K562 (cell line): ENCODE measurements around the gene PTGIS. TPM values are rescaled to one million over a fixed set of nuclear protein-coding genes. Genes with fewer than 3 reads are reported as not detected.

ENCODE experiments used
- FOXK1 ChIP-seq: sonication (generic); formaldehyde crosslinking; IDR thresholded peaks from 2 replicates; pipeline ENCODE4 v1.8.0; 2022; ENCODE audit warnings: missing genetic modification reagents, mild to moderate bottlenecking, borderline replicate concordance
- LCOR ChIP-seq: sonication (generic); formaldehyde crosslinking; IDR thresholded peaks from 2 replicates; pipeline ENCODE4 v1.8.0; 2022; ENCODE audit warnings: mild to moderate bottlenecking, missing genetic modification reagents
- MLLT1 ChIP-seq, 2 experiments: fragments of 450-650 bp; IDR thresholded peaks; 2 replicates each; pipeline ENCODE4 v1.6.1; 2016
- PHB ChIP-seq: fragments of 250-450 bp; sonication (Bioruptor Pico); IDR thresholded peaks from 2 replicates; pipeline ENCODE4 v1.5.0; 2021
- SMAD1 ChIP-seq: fragments of 150-350 bp; IDR thresholded peaks from 2 replicates; pipeline ENCODE4 v1.6.1; 2014; ENCODE audit warnings: low read length, low read depth; ENCODE audit not compliant: partially characterized antibody
- ZFX ChIP-seq: sonication (generic); formaldehyde crosslinking; IDR thresholded peaks from 2 replicates; pipeline ENCODE4 v1.8.0; 2022; ENCODE audit warnings: mild to moderate bottlenecking, missing genetic modification reagents, moderate library complexity
- polyA plus RNA-seq, 8 experiments: library from polyadenylated mRNA; depleted of rRNA in 4 of 8; stranded (reverse) in 5 of 8; unstranded in 3 of 8; fragments of >200 nt; fragmentation: Nextera tagmentation in 2 of 8; fragmentation: Illumina TruSeq in 1 of 8; extraction: Ambion mirVana in 2 of 8; extraction: Trizol in 1 of 8; gene quantifications; 2 replicates each; pipeline versions ENCODE4 v1.2.1 to v1.2.3, GENCODE V29; 2011 to 2014; ENCODE audit warnings: inconsistent platforms in 1 of 8, missing spikeins in 1 of 8
- total RNA-seq, 7 experiments: library from RNA; depleted of rRNA in 6 of 7; stranded (reverse); fragments of >200 nt in 6 of 7; fragmentation: Illumina TruSeq in 2 of 7; extraction: Trizol in 2 of 7; gene quantifications; 2 replicates each; pipeline versions ENCODE4 v1.2.1 to v1.2.3, GENCODE V29; 2011 to 2021; ENCODE audit warnings: low replicate concordance in 1 of 7
- TF ChIP-seq, protein P1 (sequence below): sonication (generic); formaldehyde crosslinking; IDR thresholded peaks from 2 replicates; pipeline ENCODE4 v1.8.0; 2023; ENCODE audit warnings: missing genetic modification reagents, mild to moderate bottlenecking, borderline replicate concordance
- TF ChIP-seq, protein P2 (sequence below), 2 experiments: fragments of 450-650 bp; IDR thresholded peaks; 2 replicates each; pipeline ENCODE4 v1.6.1; 2016; ENCODE audit warnings: mild to moderate bottlenecking in 2 of 2, borderline replicate concordance in 1 of 2, low read depth in 1 of 2, moderate library complexity in 1 of 2
- TF ChIP-seq, protein P3 (sequence below): fragments of 250-450 bp; sonication (Bioruptor Pico); IDR thresholded peaks from 2 replicates; pipeline ENCODE4 v1.8.0; 2022; ENCODE audit warnings: inconsistent platforms, mild to moderate bottlenecking, moderate library complexity, borderline replicate concordance

Gene PTGIS
- total and polyA plus RNA-seq, 9 of the 15 experiments (the other 6 are each of a cell fraction or from before 2014, with no cell fraction given) = not detected

- TF ChIP-seq, protein P1, sequence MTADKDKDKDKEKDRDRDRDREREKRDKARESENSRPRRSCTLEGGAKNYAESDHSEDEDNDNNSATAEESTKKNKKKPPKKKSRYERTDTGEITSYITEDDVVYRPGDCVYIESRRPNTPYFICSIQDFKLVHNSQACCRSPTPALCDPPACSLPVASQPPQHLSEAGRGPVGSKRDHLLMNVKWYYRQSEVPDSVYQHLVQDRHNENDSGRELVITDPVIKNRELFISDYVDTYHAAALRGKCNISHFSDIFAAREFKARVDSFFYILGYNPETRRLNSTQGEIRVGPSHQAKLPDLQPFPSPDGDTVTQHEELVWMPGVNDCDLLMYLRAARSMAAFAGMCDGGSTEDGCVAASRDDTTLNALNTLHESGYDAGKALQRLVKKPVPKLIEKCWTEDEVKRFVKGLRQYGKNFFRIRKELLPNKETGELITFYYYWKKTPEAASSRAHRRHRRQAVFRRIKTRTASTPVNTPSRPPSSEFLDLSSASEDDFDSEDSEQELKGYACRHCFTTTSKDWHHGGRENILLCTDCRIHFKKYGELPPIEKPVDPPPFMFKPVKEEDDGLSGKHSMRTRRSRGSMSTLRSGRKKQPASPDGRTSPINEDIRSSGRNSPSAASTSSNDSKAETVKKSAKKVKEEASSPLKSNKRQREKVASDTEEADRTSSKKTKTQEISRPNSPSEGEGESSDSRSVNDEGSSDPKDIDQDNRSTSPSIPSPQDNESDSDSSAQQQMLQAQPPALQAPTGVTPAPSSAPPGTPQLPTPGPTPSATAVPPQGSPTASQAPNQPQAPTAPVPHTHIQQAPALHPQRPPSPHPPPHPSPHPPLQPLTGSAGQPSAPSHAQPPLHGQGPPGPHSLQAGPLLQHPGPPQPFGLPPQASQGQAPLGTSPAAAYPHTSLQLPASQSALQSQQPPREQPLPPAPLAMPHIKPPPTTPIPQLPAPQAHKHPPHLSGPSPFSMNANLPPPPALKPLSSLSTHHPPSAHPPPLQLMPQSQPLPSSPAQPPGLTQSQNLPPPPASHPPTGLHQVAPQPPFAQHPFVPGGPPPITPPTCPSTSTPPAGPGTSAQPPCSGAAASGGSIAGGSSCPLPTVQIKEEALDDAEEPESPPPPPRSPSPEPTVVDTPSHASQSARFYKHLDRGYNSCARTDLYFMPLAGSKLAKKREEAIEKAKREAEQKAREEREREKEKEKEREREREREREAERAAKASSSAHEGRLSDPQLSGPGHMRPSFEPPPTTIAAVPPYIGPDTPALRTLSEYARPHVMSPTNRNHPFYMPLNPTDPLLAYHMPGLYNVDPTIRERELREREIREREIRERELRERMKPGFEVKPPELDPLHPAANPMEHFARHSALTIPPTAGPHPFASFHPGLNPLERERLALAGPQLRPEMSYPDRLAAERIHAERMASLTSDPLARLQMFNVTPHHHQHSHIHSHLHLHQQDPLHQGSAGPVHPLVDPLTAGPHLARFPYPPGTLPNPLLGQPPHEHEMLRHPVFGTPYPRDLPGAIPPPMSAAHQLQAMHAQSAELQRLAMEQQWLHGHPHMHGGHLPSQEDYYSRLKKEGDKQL (CRISPR knock-in tag) = 0 out of 2 replicates have a peak, but pooled peaks have one; percentile 29
- TF ChIP-seq MLLT1 (IDR thresholded peaks at IDR 0.05) (no peak), SMAD1 (no peak), ZFX (CRISPR knock-in tag) (no peak), PHB (CRISPR knock-in tag) (no peak), FOXK1 (no peak), LCOR (CRISPR knock-in tag) (0 out of 2 replicates have a peak, but pooled peaks have one; percentile 48)
- TF ChIP-seq, protein P2, sequence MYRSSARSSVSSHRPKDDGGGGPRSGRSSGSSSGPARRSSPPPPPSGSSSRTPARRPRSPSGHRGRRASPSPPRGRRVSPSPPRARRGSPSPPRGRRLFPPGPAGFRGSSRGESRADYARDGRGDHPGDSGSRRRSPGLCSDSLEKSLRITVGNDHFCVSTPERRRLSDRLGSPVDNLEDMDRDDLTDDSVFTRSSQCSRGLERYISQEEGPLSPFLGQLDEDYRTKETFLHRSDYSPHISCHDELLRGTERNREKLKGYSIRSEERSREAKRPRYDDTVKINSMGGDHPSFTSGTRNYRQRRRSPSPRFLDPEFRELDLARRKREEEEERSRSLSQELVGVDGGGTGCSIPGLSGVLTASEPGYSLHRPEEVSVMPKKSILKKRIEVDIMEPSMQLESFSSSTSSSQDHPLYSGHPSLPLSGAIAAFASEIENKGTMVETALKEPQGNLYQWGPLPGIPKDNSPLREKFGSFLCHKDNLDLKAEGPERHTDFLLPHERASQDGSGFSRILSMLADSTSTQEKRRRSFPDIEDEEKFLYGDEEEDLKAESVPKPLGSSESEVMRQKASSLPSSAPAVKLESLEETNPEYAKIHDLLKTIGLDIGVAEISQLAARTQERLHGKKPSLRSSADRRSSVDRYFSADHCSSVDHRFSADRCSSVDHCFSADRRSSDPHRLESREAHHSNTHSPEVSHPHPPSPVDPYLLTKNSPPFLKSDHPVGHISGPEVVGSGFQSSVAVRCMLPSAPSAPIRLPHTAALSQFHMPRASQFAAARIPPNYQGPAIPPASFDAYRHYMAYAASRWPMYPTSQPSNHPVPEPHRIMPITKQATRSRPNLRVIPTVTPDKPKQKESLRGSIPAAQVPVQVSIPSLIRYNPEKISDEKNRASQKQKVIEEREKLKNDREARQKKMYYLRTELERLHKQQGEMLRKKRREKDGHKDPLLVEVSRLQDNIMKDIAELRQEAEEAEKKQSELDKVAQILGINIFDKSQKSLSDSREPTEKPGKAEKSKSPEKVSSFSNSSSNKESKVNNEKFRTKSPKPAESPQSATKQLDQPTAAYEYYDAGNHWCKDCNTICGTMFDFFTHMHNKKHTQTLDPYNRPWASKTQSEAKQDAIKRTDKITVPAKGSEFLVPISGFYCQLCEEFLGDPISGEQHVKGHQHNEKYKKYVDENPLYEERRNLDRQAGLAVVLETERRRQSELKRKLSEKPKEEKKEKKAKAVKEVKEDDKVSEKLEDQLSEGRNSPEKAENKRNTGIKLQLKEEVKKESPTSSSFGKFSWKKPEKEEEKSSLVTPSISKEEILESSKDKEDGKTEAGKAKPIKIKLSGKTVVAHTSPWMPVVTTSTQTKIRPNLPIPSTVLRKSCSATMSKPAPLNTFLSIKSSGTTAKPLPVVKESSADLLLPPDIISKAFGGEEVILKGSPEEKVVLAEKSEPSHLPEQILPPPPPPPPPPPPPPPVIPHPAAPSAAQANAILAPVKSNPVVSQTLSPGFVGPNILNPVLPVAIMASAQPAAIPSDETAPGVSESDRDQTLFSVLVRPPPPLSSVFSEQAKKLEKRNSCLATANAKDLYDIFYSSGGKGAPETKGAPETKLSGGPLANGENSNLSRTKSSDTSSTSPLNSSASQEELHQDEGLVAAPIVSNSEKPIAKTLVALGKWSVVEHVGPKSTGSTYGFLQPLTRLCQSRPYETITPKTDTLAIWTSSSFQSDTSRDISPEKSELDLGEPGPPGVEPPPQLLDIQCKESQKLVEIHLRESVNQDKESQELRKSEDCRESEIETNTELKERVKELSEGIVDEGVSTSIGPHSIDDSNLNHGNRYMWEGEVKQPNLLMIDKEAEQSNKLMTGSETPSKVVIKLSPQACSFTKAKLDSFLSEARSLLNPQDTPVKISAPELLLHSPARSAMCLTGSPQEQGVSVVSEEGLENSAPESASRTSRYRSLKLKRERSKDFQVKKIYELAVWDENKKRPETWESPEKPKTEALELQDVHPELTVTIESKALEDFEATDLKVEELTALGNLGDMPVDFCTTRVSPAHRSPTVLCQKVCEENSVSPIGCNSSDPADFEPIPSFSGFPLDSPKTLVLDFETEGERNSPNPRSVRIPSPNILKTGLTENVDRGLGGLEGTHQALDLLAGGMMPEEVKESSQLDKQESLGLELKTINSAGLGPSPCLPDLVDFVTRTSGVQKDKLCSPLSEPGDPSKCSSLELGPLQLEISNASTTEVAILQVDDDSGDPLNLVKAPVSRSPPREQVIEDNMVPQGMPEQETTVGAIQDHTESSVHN (IDR thresholded peaks at IDR 0.05; ENCODE audit: borderline replicate concordance in 1 of 2, low read depth in 1 of 2) = no peak
- TF ChIP-seq, protein P3, sequence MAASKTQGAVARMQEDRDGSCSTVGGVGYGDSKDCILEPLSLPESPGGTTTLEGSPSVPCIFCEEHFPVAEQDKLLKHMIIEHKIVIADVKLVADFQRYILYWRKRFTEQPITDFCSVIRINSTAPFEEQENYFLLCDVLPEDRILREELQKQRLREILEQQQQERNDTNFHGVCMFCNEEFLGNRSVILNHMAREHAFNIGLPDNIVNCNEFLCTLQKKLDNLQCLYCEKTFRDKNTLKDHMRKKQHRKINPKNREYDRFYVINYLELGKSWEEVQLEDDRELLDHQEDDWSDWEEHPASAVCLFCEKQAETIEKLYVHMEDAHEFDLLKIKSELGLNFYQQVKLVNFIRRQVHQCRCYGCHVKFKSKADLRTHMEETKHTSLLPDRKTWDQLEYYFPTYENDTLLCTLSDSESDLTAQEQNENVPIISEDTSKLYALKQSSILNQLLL (CRISPR knock-in tag) = no peak
Measured at GRCh38 chr20:49583669-49584417, 15.9 kb upstream of the PTGIS start (continued).
